ENCODE data around the gene PANX3. TPM values are rescaled to one million over a fixed set of nuclear protein-coding genes. Genes with fewer than 3 reads are reported as not detected.
A peak's percentile ranks its signal among the peaks of the same experiment; 100 is the strongest.

PANX3 gene
- total and polyA plus RNA-seq, 2 of the 13 experiments (the other 11 are each of a cell fraction or from before 2014, with no cell fraction given), result not detected

DNA sequence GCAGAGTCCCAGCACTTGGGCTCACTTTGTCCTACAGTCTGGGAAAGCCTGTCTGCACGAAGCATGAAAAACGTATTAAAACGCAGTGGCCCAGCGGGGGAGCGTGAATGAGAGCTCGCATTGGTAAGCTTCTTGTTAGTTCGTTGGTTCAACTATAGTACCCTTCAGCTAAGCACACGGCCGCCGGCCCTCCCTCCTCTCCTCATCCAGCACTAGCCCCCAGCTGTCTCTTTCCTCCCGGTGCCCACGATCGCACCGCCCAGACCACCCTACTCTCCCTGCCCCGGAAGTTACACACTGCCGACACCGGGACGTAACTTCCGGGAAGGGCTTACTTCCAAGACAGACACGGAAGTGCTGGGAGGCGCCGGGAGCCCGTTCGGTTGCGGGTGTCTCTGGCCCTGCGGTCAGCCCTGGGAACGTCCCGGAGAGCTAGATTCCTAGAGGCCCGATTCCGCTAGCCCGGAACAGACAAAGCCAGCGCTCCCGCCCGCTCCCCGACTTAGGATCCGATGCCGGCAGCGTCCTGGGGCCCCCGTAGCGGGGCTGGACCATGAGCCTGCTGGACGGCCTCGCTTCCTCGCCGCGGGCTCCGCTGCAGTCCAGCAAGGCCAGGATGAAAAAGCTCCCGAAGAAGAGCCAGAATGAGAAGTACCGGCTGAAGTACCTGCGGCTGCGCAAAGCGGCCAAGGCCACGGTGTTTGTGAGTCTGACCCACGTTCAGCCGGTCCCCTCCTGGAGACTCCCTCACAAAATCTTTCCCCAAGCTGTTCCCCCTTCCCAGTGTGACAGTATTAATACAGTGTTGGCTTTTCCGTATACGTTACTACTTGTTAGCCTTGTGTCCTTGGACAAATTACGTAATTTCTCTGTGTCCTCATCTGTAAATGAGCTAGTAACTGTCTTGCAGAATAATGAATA, 11.6 kb downstream of the PANX3 start, which contains the start of gene TBRG1 (continued):
- TF ChIP-seq, protein P1, sequence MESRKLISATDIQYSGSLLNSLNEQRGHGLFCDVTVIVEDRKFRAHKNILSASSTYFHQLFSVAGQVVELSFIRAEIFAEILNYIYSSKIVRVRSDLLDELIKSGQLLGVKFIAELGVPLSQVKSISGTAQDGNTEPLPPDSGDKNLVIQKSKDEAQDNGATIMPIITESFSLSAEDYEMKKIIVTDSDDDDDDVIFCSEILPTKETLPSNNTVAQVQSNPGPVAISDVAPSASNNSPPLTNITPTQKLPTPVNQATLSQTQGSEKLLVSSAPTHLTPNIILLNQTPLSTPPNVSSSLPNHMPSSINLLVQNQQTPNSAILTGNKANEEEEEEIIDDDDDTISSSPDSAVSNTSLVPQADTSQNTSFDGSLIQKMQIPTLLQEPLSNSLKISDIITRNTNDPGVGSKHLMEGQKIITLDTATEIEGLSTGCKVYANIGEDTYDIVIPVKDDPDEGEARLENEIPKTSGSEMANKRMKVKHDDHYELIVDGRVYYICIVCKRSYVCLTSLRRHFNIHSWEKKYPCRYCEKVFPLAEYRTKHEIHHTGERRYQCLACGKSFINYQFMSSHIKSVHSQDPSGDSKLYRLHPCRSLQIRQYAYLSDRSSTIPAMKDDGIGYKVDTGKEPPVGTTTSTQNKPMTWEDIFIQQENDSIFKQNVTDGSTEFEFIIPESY (CRISPR knock-in tag; IDR thresholded peaks at IDR 0.05), result no peak; the same call in 1 of the 2 replicates
- TF ChIP-seq JARID2 (CRISPR knock-in tag; IDR thresholded peaks at IDR 0.05; ENCODE audit: insufficient replicate concordance), result no peak
- TF ChIP-seq ZNF547 (CRISPR knock-in tag; IDR thresholded peaks at IDR 0.05), result no peak; the same call in none of the 2 replicates
- TF ChIP-seq JUN (CRISPR knock-in tag; IDR thresholded peaks at IDR 0.05), result no peak
- TF ChIP-seq ZNF558 (CRISPR knock-in tag; IDR thresholded peaks at IDR 0.05; ENCODE audit: borderline replicate concordance), result no peak
- no peak for TF ChIP-seq MAFF (IDR thresholded peaks at IDR 0.05; ENCODE audit: low read depth, low read length)
- no peak for TF ChIP-seq TRIM24 (CRISPR knock-in tag; IDR thresholded peaks at IDR 0.05)
- no peak for TF ChIP-seq ZNF207 (IDR thresholded peaks at IDR 0.05; ENCODE audit: borderline replicate concordance)
- 0 out of 2 replicates have a peak, but pooled peaks have one; percentile 45 for TF ChIP-seq ZNF674 (CRISPR knock-in tag; IDR thresholded peaks at IDR 0.05; ENCODE audit: low read depth)
- no peak for TF ChIP-seq HMG20A (CRISPR knock-in tag; IDR thresholded peaks at IDR 0.05; ENCODE audit: borderline replicate concordance)
- no peak for TF ChIP-seq RBM22 (optimal IDR thresholded peaks at IDR 0.05; ENCODE audit: low read length)
- no peak for TF ChIP-seq SOX13 (IDR thresholded peaks at IDR 0.05)
- TF ChIP-seq SOX13 (CRISPR knock-in tag; conservative IDR thresholded peaks at IDR 0.05 in 1 of 2, IDR thresholded peaks at IDR 0.05 in 1 of 2), result peak in 1 of 2 experiments; percentile 63; a peak in 2 of 4 replicates
- no peak for TF ChIP-seq ZNF3 (CRISPR knock-in tag; IDR thresholded peaks at IDR 0.05)
- no peak for TF ChIP-seq NR2F2 (IDR thresholded peaks at IDR 0.05; ENCODE audit: borderline replicate concordance, low read depth)
- no peak; the same call in 2 of the 3 replicates for TF ChIP-seq MXI1 (IDR thresholded peaks at IDR 0.05; ENCODE audit: borderline replicate concordance, low read depth, low read length)
- peak; percentile 69; the same call in 1 of the 2 replicates for TF ChIP-seq ZNF430 (CRISPR knock-in tag; IDR thresholded peaks at IDR 0.05)
- no peak for TF ChIP-seq SYNCRIP (IDR thresholded peaks at IDR 0.05; ENCODE audit: insufficient read depth, low read depth, low read length)
- no peak for TF ChIP-seq NR1H2 (CRISPR knock-in tag; IDR thresholded peaks at IDR 0.05; ENCODE audit: borderline replicate concordance, low read depth)
- no peak for TF ChIP-seq FIP1L1 (IDR thresholded peaks at IDR 0.05; ENCODE audit: borderline replicate concordance, insufficient read depth, low read depth, low read length)
- TF ChIP-seq, protein P2, sequence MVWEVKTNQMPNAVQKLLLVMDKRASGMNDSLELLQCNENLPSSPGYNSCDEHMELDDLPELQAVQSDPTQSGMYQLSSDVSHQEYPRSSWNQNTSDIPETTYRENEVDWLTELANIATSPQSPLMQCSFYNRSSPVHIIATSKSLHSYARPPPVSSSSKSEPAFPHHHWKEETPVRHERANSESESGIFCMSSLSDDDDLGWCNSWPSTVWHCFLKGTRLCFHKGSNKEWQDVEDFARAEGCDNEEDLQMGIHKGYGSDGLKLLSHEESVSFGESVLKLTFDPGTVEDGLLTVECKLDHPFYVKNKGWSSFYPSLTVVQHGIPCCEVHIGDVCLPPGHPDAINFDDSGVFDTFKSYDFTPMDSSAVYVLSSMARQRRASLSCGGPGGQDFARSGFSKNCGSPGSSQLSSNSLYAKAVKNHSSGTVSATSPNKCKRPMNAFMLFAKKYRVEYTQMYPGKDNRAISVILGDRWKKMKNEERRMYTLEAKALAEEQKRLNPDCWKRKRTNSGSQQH (CRISPR knock-in tag; IDR thresholded peaks at IDR 0.05; ENCODE audit: low read depth), result no peak; the same call in 1 of the 2 replicates
- peak; percentile 91 for TF ChIP-seq PCBP1 (IDR thresholded peaks at IDR 0.05; ENCODE audit: borderline replicate concordance, low read depth, low read length)
- peak; percentile 93 for TF ChIP-seq RBFOX2 (IDR thresholded peaks at IDR 0.05; ENCODE audit: low read depth, low read length)
- TF ChIP-seq, protein P3, sequence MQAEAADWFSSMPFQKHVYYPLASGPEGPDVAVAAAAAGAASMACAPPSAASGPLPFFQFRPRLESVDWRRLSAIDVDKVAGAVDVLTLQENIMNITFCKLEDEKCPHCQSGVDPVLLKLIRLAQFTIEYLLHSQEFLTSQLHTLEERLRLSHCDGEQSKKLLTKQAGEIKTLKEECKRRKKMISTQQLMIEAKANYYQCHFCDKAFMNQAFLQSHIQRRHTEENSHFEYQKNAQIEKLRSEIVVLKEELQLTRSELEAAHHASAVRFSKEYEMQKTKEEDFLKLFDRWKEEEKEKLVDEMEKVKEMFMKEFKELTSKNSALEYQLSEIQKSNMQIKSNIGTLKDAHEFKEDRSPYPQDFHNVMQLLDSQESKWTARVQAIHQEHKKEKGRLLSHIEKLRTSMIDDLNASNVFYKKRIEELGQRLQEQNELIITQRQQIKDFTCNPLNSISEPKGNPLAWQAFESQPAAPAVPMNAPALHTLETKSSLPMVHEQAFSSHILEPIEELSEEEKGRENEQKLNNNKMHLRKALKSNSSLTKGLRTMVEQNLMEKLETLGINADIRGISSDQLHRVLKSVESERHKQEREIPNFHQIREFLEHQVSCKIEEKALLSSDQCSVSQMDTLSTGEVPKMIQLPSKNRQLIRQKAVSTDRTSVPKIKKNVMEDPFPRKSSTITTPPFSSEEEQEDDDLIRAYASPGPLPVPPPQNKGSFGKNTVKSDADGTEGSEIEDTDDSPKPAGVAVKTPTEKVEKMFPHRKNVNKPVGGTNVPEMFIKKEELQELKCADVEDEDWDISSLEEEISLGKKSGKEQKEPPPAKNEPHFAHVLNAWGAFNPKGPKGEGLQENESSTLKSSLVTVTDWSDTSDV (CRISPR knock-in tag; IDR thresholded peaks at IDR 0.05), result peak; percentile 70; the same call in 1 of the 2 replicates
